HG02763 (cell line): ENCODE data around the gene SETD5.

ENCODE experiments used
- ATAC-seq: cut with Tn5 transposase; IDR thresholded peaks from one replicate; pipeline ENCODE4 v1.9.1; 2021; ENCODE audit warnings: mild to moderate bottlenecking, moderate library complexity; ENCODE audit not compliant: unreplicated experiment

The SETD5 gene

DNA sequence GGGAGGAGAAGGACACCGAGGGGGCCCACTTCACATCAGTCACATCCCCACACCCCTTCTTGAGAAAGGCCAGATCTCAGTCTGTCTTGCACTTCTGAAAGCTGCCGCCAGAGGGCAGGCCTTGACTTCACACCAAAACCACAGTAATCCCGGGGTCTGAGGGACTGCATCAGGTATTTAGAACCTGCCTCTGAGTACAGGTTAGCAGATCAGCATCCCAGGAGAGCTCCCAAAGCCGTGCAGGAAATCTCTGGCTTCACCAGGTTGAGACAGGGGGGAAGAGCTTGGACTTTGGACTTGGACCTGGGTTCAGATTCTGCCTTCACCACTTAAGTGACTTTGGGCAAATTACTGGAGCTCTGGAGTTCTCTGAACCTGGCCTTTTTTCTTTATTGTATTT lies 105.9 kb downstream of the SETD5 start:
- ATAC-seq = no peak

DNA sequence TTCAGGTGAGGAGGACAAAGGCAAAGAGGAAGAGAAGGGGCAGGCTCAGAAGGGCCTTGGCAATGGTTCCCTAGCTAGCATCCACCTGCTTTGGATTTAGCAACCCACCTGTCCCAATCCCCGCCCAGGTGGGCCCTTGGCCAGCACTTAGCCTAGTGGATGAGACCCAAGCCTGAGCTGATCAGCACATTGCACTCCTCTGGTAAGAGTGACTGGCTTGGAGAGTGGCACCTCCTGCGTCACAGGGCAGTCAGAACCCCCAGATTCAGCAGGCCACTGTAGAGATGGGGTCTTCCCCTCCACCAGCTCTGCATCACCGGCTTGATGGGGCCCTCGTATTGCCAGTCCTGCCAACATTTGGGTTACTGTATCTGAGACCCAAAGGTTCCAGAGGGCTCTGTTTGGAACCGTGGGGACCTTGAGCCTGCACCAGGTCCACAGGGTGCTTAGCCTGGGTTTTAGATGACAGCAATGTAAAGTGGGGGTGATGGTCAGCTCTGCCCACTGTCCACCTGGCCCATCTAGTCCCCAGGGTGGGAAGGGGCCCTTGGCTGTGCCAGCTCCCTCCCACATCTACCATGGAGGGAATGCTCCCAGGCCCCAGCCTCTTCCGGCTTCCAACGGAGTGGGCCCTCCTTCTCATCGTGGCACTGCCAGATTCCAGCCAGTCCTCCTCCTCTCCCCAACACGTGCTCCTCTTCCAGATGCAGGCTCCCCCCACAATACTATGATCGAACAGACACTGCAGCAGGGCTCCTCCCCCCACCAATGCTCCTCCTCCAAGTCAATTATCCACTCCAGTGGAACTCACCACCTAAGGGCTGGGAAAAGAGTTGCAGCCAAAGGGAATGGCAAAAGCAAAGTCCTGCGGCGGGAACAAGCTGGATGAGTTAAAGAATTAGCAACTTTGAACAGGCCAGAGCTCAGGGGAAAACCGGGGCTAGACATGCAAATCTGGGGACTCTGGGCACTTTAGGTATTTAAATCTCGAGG lies 110.5 kb downstream of the SETD5 start:
- no peak for ATAC-seq

DNA sequence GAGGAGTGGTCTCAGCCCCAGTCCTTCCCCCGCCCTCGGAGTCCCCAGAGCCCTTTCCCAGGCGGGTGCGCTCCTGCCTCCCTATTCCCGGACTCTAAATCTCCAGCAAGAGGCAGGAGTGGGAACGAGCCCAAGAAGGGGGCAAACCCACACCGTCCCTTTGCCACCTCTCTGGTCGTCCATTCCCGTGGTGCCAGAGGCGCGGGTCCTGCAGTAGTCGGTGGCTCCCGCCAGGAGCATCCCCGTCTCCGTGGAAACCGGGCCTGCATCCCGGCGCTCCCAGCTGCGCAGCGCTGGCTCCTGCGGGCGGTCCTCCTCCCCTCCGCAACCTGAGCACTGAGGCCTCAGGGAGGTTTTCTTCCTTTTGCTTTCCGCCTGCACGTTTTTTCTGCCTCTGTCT lies 111.4 kb downstream of the SETD5 start:
- ATAC-seq = no peak

DNA sequence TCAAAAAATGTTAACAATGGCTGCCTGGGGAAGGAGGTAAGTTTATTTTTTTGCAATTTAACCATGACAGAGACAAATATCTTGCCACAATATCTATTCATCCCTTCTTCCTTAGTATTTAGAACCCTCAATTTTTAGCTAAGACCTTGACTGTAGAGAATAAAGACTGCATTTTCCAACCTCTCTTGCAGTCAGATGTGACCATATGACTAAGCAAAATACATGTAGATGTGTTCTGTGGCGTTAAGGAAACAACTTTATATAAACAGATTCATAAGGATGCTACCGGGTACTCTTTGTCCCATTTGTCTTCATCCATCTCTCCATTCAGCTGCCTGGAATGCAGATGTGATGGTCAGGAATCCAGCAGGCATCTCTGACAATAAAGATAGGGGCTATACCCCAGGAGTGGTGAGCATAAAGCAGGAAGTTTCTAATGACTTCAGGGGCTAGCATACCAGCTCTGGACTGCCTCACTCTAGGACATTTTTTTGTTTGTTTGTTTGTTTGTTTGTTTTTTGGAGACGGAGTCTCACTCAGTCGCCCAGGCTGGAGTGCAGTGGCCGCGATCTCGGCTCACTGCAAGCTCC lies 115.1 kb downstream of the SETD5 start:
- no peak for ATAC-seq

DNA sequence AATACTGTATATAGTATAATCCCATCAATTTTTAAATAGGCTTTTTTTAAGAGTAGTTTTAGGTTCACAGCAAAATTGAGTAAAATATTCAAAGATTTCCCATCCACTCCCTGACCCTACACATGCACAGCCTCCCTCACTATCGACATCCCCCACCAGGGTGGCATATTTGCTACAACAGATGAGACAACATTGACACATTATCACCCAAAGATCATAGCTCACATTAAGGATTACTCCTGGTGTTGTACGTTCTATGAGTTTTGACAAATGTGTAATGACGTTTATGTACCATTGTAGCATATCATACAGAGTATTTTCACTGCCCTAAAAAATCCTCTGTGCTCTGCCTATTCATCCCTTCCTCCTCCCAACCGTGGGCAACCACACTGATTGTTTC lies 116.9 kb downstream of the SETD5 start:
- no peak for ATAC-seq

DNA sequence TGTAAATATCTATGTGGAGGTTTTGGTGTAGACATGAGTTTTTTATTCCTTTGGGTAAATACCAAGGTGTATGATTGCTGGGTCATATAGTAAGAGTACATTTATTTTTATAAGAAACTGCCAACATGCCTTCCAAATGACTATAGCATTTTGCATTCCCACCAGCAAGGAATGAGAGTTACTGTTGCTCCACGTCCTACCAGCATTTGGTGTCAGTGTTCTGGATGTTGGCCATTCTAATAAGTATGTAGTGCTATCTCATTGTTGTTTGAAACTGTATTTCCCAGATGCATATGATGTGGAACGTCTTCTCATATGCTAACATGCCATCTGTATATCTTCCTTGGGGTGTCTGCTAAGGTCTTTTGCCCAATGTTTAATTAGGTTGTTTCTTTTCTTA lies 117.5 kb downstream of the SETD5 start:
- no peak for ATAC-seq

DNA sequence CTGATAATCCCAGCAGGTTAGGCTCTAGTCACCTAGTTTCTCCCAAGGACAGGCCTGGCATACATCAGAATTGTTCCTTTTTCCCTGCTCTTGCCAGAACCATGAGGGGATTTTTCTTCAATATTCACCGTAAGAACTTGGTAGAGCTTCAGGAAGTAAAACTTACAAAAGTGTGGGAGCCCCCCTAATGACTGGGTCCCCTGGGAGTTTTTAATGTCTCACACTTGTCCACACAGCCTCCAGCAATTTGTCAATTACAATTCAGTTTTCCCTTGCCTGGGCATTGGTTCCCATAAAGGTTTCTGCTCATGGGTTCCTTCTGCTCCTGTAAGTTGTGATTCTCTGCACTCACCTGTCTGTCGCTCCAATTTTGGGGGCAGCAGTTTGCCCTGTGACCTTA lies 127.7 kb downstream of the SETD5 start:
- ATAC-seq = no peak
